Body of pancreas (tissue), 4 donors: ENCODE data around the gene TIGD2.

Experiments
- POLR2A ChIP-seq, 3 donors: fragments of 450-650 bp; IDR thresholded peaks; one replicate each; pipeline ENCODE4 v1.6.1; 2016; ENCODE audit warnings: antibody characterized with exemption in 3 of 3, mild to moderate bottlenecking in 2 of 3
- TF ChIP-seq, protein P1 (sequence below), 7 experiments: fragments of 450-650 bp in 4 of 7; fragments of 200-600 bp in 3 of 7; sonication (generic) in 3 of 7; IDR thresholded peaks; one replicate each; pipeline ENCODE4 v1.5.1; 2016 to 2019; ENCODE audit warnings: antibody characterized with exemption in 7 of 7

GRCh38 chr4:89114100-89114499, 2.8 kb downstream of the TIGD2 start:
- TF ChIP-seq, protein P1, sequence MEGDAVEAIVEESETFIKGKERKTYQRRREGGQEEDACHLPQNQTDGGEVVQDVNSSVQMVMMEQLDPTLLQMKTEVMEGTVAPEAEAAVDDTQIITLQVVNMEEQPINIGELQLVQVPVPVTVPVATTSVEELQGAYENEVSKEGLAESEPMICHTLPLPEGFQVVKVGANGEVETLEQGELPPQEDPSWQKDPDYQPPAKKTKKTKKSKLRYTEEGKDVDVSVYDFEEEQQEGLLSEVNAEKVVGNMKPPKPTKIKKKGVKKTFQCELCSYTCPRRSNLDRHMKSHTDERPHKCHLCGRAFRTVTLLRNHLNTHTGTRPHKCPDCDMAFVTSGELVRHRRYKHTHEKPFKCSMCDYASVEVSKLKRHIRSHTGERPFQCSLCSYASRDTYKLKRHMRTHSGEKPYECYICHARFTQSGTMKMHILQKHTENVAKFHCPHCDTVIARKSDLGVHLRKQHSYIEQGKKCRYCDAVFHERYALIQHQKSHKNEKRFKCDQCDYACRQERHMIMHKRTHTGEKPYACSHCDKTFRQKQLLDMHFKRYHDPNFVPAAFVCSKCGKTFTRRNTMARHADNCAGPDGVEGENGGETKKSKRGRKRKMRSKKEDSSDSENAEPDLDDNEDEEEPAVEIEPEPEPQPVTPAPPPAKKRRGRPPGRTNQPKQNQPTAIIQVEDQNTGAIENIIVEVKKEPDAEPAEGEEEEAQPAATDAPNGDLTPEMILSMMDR (IDR thresholded peaks at IDR 0.05): no peak
- no peak for TF ChIP-seq POLR2A (IDR thresholded peaks at IDR 0.05)
